ENCODE results near the gene PRELID2.
"Not testable (repeated sequence)": the region's sequence is repeated elsewhere in the genome, so short reads cannot be mapped to it uniquely, and the experiment has no call there.

PRELID2 gene

DNA sequence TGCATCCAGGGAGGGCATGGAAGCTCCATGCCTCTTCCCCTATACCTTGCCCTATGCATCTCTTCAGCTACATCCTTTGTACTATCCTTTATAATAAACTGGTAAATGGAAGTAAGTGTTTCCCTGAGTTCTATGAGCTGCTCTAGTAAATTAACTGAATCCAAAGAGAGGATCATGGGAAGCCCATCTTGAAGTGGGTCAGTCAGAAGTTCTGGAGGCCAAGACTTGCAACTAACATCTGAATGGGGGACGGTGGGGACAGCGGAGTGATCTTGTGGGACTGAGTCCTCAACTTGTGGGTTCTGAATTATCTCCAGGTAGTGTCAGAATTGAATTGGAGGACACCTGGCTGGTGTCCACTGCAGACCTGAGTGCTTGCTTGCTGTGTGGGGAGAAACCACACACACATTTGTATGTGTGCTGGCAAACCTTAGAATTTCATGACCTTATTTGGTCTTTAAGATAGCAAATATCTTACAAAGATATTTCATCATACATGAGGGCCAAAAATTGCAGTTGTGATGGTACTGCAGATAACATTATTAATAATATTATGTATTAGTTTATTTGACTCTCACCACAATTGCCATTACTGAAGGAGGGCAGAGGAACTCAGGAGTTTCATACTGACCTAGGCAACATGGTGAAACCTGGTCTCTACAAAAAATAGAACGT is 5.5 kb upstream of the PRELID2 start:
- DNase-seq (ENCODE audit: low spot score) = no peak

DNA sequence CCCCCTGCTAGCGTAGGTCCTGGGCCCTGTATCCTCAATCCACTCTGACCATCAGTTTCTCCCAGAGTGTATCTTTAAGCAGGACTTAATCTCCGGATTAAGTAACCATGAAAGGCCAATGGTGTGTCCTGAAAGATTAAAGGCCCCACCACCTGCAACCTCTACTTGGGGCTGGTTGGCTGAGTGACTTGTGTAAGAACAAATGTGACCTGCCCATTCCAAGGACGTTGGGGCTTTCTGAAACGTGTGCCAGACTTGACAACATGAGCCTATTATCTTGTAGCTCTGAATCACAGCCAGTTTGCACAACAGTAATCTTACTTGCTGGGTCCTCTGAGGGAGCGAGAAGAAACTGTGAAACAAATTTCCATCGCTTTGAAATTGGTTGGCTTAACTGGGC is 3.1 kb upstream of the PRELID2 start:
- DNase-seq (ENCODE audit: low spot score) = no peak

DNA sequence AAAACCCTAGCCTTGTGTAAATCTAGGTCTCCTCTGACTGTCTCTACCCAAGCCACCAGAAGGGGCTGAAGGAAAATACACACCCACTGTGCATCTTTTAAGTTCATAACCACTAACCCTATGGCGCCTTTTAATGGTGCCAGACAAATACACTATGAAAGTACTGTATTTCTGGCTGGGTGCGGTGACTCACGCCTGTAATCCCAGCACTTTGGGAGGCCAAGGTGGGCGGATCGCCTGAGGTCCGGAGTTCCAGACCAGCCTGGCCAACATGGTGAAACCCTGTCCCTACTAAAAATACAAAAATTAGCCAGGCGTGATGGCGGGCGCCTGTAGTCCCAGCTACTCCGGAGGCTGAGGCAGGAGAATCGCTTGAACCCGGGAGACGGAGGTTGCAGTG is 1.1 kb upstream of the PRELID2 start:
- not testable (repeated sequence) for DNase-seq (ENCODE audit: low spot score)

DNA sequence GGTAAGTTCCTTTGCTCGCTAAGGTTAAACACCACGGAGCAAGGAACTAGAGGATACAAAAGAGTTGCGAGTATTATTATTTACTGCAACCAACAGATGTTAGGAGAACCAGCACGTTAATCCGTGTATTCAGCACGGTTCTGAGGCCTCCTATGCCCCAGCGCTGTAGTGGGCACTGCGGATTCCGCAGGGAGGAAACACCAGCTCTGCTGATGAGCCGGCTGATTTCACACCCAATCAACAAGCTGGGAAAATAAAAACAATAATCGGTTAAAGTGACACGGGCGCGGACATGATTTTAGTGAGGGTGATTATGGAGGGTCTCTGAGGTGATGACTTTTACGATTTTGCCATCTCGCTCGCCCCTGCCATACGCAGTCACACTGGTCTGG is 702 bp upstream of the PRELID2 start:
- no peak for DNase-seq (ENCODE audit: low spot score)

DNA sequence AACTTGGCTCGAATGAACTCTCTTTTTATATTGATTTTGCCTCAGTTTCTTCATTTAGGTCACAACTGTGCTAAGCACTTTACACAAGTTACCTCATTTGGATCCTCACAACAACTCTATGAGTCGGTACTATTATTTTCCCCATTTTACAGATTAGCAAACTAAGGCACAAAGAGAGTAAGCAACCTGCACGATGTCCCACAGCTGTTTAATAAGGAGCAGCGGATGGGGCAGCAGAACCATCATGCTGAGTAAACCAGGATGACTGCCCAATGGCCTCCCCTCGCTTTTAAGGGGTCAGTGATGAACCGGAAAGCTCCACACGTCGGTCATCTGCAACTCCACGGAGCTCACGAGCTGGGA is 607 bp downstream of the PRELID2 start:
- DNase-seq (ENCODE audit: low spot score) = no peak

DNA sequence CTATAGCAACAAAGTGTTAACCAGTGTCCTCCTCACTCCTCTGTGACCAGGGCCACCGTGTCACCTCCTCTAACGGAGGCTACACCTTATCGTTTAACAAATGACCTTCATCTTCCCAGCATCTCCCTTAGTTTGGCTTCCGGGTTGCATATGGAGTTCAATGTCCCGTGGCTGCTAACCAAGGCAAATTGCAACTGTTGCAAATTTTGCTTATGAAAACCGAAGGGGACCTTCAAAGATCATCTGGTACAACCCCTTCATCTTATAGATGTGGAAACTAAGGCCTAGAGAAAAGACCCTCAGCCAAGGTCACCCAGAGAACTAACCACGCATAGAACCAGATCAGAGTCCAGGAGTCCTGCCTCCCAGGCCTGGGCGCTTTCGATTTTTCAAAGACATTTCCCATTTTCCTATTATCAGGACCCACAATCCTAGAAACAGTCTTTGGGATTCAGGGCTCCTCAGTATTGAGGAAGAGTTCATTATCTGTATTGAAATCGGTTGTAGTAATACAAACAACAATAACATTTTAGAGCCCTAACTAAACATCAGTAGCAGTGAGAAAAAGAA is 1.4 kb downstream of the PRELID2 start:
- DNase-seq (ENCODE audit: low spot score) = no peak

DNA sequence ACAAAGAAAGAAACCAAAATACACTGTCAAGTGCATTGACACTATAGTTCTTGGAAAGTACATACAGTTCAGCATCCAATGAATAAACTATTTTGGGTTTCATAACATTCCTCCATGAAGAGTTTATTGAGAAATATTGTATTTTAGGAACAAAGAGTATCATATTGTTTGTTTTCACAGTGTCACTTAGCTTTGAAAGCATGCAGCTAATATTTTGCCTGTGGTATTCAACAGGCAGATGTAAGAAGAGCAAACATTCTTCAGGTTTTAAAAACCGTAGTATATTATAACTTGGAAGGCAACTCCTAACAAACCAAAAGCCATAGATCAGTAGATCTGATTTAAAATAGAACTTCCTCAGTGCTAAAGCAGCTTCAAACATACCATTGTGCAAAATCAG is 4.5 kb downstream of the PRELID2 start:
- DNase-seq (ENCODE audit: low spot score) = no peak

DNA sequence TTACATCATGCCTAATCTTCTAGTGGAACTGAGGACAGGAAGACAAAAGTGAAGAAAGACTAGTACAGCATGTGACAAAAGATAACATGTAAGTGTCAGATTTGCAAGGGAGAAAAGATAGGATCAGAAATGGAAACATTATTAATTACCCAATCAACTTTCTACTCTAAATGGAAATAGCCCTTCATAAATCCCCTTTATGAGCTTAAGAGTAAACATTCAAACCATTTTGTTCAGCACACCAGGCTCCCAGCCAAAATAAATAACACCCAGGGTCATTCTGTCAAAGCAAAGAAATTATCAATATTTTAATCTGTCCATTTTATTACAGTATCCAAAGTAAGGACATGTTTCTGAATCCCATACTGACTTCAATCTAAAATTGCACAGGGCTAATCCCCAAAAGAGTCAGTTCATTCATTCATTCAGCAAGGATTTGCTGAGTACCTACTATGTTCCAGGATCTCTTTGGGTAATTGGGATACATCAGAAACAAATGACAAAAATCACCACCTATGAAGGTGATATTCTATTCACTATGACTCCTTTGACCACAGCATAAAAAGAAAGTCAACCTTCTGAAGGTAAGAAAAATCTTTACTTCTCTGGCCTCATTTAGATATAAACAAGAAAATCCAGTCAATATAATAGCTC is 5.3 kb downstream of the PRELID2 start:
- DNase-seq (ENCODE audit: low spot score) = no peak

DNA sequence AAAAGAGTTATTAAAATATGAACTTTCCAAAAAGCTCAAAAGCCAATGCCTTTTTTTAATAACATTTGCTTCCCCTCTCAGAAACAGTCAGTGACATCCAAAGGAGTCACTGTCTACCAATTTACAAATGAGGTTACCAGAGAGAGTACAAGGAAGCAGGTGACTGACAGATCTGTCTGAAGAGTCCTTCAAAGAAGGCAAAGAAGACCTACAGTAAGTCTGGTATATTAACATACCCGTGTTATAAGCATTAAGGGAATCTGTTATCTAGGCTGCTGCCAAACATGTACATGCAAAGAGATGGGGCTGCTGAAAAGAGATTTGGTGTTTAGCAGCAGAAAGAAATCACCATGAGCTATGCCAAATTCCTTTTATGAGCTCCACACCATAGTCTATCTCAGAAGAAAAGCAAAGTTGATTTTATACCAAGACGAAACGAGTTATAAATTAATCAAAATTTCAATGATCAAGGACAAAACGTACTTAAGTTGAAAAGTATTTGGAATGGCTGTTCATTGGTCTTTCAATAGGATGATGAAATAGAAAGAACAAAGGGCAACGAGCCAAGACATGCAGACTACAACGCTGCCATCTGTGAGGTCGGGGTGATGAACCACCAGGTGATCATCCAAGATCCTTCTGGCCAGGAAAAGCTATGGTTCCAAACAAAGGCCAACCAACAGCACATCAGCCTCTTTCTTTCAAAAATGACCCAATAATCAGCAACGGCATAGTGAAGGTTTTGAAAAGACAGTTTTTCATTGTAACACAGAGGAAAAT is 8.1 kb downstream of the PRELID2 start:
- DNase-seq (ENCODE audit: low spot score) = no peak

DNA sequence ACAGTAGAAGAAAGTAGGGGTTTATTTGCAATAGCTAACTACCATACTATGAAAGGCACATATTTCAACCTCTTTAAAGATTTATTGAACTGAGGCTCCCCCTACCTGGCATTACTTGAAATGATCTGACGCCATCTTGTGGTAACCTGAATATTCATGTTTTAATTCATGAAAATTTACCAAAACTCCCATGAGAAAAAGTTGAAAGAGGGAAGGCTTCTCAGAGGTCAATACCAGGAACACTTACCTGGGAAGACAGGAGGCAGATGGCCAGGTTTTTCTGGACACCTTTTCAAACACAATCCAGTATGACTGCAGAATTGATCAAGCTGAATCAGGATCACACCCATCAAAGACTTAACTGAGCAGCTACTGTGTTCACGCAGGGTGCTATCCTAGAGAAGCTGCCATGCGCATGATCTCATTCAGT is 9.4 kb downstream of the PRELID2 start:
- DNase-seq (ENCODE audit: low spot score) = peak; percentile 74

DNA sequence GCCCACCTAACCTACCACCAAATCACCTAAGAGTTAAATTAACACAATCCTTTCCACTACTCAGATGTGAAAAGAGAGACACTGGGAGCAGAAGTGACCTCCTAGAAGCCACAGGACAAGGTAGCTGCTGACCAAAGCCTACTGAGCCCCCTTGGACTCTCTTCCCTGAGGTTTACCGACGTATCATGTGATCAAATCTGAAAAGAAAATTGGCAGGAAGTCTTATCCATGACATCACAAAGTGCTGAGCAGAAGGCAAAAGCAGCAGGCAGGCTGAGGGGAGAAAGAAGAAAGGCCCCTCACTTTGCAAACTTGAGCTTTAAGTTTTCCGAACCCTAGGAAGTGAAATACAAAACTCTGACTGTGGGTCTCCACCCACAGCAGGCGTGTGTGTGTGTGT is 11.1 kb downstream of the PRELID2 start:
- DNase-seq (ENCODE audit: low spot score) = no peak

DNA sequence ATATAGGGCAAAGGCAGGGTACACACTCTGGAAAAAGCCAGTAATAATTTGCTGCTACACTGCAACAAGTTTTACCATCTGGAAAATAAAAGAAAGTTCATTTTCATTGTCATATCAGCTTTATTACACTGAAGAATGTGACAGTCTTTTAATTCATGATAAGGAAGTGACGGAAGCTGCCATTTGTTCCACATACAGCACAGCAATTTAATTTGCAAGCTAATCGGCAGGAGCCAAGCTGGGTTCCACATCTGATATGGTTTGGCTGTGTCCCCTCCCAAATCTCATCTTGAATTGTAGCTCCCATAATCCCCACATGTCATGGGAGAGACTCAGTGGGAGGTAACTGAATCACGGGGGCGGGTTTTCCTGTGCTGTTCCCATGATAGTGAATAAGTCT is 16.5 kb downstream of the PRELID2 start:
- DNase-seq (ENCODE audit: low spot score) = no peak

DNA sequence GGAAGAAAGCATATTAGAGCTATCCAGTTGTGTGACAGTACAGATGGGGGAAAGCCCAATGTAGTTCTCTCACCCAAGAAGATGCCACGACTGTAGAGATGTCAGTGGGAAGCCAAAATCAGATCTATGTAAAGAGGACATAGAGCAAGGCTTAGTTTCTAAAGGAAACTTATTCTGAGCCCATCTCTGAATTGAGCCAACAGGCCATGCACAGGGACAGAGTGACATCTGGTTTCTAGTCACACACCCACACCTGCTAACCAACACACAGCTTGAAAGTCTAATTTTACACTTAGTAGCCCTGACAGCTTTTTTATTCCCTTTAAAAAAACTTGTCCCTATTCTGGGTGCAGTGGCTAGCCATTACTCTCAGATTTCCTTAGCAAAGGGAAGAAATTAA is 22.3 kb downstream of the PRELID2 start:
- no peak for DNase-seq (ENCODE audit: low spot score)

DNA sequence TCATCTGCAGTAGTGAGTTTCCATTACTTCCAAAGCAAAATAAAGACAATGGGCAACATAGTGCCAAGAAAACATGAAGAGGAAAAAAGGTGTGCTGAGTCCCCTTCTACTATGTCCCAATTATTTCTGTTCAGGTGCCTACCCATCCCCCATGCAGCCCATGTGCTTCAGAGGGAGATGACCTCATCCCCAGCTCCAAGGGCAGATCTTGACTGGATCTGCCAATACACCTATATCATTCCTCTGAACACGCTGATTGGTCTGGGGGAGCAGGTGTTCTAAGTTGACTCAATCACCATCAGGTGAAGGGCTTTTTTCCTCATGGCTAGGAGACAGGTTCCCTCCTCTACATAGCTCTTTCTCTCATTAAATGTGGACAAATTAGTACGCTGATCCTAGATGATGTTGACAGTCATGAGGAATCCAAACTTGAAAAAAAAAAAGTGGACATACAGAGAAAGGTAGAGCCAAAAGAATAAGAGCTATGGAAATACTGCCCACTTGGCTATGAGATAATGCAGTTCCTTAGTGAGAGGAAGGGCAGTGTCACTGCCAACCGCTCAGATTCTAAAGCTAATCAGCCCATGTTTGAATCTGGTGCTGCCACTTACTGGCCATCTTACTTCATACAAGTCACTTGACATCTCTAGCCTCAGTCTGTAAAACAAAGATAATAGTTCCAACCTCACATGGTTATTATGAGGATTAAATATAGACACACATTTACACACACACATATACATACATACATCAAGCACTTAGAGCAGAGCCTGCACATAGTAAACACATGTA is 23.1 kb downstream of the PRELID2 start:
- DNase-seq (ENCODE audit: low spot score) = peak; percentile 38

DNA sequence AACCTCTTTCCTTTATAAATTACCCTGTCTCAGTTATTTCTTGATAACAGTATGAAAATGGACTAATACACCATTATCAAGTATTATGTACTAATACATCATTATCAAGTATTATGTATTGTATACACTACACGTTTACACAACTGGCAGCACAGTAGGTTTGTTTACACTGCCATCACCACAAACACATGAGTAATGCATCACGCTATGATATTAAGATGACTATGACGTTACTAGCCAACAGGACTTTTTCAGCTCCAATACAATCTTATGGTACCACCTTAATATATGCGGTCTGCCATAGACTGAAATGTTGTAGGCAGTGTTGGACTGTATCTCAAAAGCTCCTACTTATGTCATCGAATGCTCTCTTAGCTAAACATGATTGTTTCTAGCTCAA is 28.2 kb downstream of the PRELID2 start:
- no peak for DNase-seq (ENCODE audit: low spot score)

DNA sequence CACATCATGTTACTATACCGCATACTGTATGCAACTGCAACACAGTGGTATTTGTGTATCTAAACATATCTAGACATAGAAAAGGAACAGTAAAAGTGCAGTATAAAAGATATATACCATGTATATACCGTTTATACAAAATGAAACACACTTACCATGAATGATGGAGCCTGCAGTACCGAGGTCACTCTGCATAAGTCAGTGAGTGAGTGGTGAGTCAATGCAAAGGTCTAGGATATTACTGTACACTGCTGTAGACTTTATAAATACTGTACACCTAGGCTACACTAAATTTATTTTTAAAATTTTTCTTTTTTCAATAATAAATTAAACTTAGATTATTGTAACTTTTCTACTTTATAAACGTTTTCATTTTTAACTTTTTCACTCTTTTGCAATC is 29.3 kb downstream of the PRELID2 start:
- DNase-seq (ENCODE audit: low spot score) = no peak

DNA sequence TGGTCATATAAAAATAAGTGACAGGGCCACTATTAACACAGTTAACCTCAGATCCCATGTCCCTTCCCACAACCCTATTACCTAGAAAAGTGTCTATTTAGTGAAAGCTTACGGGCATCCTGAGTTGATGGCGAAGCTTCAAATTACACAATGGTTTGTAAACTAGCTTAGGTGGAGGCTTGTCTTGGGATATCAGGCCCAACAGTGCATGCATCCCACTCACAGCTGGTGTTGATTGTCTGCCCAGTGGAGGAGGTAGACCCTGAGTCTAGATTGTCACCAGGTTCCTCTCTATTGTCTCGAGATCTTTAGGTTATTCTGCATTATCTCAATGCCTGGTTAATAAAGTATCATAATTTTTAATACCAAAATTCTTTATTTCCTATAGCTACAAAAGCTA is 30.4 kb downstream of the PRELID2 start:
- no peak for DNase-seq (ENCODE audit: low spot score)

DNA sequence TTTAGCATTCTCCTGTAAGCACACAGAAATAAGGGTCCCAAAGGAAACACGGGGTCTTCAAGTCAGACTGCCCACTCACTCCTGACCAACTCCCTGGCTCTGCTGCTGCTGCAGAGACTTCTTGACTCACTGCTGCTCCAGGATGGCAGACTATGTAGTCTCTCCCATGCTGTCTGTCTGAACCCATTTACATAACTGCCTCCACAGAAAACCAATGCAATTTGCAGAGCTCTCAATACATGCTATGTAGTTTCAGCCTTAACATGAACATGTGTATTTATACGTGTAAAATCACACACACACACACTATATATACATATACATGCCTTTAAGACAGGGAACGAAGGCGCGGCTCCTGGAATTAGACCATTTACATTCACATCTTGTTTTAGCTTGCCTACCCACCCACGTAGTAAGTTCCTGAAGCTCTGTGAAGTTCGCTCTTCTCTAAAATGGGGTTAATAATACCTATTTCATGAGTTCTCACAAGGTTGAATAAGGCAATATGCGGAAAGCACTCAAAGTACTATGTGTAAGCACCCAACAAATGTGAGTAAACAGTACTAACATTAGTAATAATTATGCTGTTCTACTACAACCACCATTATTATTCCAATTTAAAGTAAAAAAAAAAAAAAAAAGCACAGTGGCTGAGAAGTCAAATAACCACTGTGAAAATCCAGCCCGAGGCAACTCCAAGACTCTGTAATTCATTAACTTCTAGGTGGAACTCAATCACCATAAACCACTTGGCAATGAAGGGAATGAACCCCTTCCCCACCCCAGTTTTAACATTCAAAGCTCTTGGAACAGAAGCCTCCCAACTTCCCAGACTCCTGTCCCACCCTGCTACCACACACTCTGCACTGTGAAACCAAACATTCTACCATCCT is 31.8 kb downstream of the PRELID2 start:
- DNase-seq (ENCODE audit: low spot score) = no peak

DNA sequence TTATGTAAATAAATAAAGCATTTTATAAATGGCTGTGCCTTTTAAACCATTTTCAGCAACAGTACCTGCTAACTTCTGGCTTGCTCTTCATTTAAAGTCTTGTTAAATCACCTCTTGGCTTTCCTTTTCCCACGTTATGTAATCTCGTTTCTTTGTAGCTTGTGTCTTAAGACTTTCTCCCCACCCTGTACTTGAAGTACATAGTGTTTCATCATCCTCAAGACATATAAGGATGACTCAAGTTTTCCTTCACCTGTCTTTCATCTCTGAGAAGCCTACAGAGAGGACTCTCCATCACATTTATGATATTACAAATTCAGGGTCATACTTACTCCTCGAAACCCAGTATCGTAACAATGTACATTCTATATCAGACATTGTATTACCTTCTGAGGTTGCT is 33.9 kb downstream of the PRELID2 start:
- DNase-seq (ENCODE audit: low spot score) = no peak

DNA sequence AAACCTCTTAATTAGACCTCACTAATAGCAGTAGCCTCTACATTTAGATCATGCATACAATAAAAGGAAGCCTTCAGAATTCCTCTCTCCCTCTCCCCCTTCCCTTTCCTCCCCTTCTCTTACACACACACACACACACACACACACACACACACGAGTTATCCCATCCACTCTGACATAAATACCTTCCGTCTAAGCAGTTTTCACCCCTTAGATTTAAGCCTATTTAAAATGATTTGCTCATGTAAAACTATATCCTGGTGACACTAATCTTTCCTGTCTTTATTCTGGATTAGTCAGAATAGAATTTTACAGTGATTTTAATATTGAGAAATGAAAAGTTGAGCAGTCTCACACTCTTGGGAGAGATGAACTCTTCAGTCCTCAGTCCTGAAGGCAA is 35.0 kb downstream of the PRELID2 start:
- no peak for DNase-seq (ENCODE audit: low spot score)

DNA sequence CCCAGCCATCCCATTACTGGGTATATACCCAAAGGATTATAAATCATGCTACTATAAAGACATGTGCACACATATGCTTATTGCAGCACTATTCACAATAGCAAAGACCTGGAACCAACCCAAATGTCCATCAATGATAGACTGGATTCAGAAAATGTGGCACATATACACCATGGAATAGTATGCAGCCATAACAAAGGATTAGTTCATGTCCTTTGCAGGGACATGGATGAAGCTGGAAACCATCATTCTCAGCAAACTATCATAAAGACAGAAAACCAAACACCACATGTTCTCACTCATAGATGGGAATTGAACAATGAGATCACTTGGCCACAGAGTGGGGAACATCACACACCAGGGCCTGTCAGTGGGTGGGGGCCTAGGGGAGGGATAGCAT is 36.6 kb downstream of the PRELID2 start:
- not testable (repeated sequence) for DNase-seq (ENCODE audit: low spot score)
